HK-2 (cell line): ENCODE measurements around the gene ACTN1.

ENCODE experiments used
- DNase-seq: peaks from one replicate; pipeline ENCODE4 v3.0.0-alpha.2; 2018; ENCODE audit not compliant: unreplicated experiment

The ACTN1 gene

DNA sequence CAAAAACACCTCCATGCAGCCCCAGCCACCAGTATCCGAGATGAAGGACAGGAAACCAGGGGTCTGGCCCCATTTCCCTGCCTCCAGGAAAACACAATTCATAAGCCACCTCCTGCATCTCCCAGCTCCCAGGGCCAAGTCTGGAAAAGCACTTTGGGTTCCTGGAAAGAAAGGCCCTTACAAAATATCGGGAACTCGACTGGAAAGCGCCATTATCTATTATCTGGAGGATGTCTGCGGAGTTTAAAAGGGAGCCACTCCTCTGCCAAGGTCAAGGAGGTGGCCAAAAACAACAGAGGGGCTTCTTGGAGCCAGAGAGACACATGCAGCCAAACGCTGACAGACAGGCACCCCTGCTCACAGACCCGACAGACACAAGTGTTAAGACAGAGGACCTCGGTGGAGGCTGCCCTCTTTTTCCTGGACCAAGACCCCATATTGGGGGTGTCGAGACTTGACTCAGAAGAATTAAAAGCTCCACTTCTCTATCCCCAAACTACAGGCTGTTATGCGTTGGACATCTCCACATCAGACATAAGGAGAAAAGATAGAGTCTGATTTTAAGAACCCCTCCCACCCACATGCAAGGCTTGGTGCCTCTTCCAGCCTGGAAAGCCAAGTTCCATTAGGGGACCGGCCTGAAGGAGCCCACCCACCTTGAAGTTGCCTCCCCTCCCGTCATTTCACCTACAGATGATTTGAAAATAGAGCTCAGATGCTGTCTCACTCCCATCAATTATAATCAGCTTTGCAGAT lies 9.6 kb downstream of the ACTN1 start:
- no peak for DNase-seq

DNA sequence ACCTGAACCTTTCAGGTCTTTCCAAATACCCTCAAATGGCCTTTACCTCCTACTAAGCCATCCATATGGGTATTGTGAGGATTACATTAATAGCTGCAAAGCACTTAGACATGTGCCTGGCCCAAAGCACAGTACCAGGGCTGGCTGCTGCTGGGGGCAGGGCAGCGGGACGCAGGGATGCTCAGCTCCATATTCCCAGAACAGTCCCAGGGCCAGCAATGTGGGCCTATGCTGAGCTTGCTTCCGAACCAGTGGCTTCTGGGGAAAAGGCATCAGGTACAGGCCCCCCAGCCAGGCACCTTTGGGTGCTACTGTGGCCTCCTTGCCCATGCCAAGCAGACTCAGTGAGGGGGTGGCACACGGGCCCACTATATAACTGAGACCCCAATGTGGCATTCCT lies 10.4 kb downstream of the ACTN1 start:
- DNase-seq: no peak

DNA sequence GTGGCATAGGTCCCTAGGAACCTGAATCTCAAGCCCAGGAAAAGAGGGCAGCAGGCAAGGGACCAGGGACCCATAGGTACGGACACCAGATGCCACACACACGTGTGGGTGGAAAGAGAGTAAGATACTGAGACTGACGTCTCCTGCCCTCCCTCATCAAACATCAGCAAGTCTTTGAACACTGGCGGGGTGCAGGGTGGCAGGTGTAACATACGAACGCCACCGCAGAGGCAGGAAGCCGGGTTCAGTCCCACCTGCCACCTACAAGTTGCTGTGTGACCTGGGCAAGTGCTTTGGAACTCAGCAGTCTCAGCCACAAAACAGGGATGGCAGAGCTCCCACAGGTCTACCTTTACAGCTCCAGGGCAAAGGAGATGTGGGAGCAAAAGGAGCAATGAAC lies 11.1 kb downstream of the ACTN1 start:
- DNase-seq: no peak

DNA sequence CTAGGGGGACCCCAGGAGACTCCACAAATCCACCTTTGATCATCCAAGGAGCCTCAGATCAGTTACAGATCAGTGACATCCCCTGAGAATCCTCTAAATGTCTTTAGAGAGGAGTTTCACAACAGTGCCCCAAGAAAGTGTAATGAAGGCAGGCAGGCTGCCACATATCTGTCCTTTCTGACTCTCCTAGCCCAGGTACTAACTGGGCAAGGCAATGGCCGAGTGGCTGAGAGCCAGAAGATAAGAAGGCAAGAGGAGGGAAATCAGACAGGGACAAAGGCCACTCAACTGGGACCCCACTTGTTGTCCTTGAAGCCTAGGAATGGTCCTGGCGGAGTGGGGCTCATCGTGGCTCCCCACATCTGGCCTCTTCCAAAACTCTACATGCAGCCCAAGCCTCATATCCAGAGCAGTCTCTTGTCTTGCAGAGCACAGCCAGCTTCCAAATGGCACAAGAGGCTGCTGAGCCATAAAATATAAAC lies 11.6 kb downstream of the ACTN1 start:
- no peak for DNase-seq

DNA sequence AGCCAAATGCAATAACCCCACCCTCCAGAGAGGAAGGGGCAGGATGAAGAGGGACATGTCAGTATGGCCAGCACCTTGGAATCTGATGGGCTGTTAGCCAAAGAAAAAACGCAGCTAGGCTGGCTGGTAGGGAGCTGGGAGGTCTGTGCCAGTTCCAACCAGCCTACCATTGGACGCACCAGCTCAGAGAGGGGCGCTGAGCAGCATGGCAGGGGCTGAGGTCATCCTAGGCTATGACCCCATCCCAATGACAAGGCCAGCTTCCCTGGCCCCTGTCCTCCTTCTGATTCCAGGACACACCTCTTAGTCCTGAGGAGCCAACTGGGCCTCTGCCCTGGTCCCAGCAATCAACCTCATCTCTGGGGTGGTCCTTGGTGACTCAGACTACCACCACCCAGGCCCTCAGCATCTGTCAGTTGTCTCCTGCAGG lies 12.2 kb downstream of the ACTN1 start:
- DNase-seq: no peak

DNA sequence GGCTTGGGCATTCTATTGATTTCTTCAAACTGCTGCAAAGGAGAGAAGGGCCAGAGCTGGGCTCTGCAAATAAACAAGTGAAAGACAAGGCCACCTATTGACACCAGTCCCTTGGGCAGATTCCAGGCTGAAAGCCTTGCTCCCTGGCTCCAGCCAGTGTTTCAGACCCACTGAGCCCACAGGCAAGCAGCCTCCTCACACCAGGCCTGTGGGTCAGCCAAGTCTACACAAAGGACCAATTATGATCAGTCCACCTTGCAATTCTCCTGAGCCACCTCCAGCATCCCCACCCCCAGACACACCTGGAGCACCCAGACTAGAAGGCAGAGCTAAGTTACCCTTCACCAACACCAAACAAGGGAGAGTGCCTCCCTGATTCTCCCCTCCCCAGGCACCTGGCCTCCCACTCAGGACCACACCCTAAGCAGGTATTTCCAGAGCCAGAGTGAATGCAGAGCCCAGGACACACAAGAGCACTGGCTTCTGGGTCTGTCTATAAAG lies 13.8 kb downstream of the ACTN1 start:
- DNase-seq: no peak

DNA sequence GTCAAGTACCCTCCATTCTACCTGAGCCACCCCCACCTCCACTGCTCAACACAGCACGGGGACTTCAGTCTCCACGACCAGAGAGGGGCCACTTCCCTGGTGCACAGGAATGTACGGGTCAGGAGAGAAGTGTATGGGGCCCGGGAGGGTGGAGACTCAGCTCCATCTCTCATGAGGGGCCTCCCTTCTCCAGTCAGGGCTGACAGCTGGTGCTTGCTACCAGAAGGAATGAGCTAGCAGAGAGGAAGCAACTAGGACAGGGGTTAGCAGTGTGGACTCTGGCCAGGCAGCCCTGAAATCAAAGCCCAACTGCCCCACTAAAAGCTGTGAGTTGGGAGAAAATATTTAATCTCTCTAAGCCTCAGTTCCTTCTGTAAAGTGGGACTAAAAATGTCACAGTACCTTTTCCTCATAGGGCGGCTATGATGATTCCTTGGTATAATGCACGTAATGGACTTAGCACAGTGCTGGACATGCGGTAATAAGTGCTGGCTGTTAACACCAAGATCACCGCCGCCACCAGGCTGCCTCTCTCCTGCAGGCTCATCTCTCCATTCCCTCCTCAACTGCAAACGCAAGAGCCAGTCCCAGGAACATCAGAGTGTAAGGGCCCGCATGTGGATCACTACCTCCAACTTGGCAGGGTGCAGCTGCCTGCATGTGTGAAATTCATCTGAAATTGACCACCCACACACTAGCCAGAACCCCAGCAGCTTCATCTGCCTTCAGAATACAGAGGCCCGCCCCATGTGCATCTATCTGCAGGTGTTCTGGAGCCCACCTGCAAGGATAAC lies 14.6 kb downstream of the ACTN1 start:
- no peak for DNase-seq

DNA sequence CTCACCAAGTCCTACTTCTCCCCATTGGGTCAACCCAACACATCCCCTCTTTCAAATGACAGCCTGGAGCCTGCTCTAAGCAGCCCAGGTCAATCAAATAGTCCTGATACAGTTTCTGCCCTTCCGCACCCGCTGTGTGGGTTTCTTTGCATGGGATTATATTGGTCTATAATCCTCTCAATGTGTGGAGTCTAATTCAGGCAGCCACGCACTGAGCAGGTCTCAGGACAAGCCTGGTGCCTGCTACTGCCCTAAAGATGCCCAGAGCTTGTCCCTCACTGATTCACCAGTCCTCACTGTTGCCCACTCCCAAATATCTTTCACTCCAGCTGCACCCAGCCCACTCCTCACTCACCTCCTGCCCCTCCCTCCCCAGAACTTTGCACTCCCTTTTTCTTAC lies 16.4 kb downstream of the ACTN1 start:
- DNase-seq: no peak

DNA sequence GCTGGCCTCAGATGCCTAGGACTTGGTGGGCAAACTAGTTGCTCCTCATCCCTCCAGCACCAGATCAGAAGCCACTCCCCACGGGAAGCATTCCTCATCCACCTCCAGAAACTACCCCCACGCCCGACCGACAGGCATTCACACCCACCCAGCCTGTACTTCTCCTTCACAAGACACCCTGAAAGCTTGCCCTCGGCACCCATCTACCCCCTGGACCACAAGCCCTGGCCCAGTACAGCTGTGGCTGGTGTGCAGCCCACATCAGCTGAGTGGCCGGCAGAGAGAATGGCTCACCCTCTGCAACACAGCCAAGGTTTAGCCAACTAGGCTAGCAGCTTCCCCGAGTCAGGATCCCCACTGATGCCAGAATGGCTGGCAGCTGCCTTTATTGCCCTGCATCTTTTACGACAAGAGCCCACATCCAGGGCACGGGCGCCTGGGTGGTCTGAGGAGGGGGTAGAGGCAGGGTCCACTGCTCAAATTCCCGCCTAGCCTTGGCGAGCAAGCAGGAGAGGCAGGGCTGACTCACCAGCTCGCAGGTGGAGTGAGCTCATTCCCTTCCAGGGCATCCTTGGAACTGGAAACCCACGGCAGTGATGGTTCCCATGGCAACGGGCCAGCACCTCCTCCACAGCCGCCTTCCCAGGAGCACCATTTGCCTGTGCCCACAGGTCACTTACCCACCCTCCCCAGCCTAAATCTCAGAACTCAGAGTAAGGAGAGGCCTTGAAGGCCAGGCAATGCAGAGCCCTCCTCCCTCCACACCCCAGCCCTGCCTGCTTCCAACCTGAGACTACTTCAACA lies 17.1 kb downstream of the ACTN1 start:
- DNase-seq: peak; percentile 75

DNA sequence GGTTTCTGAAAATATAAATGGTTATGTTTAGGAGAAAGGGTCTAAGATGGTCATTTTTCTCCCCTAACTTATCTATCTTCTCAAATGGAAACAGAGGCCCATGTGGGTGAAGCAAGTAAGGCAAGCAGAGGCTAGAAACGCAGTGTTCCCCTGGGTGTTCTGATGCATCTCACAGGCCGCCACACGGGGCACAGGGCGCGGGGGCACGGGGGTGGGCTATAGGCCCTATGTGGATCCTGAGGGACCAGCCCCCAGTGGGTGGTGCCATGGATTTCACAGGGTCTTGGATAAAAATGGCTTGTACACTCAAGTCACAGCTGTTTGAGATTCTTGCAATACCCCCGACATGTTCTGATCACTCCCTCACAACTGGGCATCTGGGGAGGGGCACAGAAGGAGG lies 17.7 kb downstream of the ACTN1 start:
- DNase-seq: no peak

DNA sequence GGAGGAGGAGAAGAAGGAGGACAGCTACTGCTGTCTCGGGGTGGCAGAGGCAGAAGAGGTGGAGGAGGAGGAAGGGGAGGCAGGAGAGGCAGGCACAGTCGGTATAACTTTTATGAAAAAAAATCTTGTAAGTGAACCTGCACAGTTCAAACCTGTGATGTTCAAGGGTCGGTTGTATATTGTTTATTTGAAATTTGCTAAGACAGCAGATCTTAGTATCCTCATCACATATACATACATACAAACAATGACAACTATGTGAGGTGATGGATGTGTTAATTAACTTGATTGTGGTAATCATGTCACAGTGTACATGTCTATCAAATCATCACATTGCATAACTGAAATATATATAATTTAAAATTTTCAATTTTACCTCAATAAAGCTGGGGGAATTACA lies 19.0 kb downstream of the ACTN1 start:
- no peak for DNase-seq

DNA sequence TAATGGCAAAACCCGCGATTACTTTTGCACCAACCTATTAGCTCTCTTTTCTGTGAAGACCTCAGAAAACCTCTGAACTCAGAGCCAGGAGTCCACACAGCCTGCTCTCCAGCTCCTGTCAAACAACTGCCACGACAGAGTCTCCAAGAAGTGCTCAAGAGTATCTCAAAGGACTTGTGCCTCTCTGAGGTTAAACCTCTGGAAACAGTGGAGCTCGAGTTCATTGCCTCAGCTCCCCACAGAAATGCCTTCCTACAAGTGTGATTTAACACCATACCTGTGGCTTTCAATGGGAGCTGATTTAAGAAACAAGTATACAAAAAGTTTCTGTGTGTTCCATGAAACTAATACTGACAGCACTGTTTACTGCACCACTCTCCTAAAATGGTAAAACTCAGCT lies 20.1 kb downstream of the ACTN1 start:
- DNase-seq: no peak

DNA sequence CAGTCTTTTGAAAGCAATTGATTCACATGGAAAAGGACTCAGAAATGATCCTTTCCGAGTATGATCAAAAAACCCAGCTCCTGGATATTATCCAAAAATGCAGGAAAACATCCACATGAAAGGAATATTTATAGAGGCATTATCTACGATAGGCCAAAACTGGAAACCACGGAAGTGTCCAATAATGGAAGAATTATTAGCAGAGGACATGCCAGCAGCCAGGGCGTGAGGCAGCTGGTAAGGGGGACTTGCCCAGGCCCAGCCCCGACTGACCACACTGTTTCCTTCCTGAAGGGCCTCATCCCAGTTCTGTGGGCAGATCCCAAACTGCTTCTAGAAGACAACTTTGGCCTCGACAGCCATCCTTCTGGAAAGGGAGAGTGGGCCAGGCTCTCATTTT lies 20.5 kb downstream of the ACTN1 start:
- DNase-seq: no peak

DNA sequence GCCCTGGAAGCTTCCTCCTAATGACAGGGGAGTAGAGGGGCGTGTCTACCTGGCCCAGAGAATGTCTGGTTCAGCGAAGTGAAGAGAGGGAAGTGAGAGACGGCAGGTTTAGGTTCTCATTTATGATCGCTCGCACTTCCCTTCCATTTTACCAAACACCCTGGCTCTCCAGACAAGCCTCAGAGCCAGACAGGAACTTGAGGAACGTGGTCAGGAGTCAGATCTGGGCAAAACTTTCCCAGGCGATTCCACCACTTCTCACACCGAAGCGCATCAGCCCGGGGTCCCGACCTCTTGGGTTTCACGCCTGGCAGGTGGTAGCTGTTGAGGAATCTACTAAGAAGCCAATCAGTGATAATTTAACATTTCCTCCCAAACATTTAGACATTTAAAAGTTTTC lies 21.3 kb downstream of the ACTN1 start:
- no peak for DNase-seq

DNA sequence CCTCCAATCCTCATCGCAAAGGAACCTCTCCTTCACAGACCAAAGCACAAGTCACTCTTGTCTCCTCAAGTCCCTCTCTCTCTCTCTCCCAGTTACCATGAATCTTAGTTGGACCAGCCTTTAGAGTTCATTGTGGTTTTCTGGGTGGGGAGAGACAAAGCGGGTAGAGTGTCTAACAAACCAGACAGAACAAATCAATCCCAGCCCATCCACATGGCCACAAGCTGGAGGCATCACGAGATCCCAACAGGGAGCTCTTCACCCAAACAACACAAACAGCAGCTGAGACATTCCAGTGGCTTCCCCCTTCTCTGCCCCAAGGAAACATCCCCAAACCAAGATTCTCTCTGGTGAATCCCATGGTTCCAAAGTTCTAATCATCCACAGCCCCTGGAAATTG lies 22.4 kb downstream of the ACTN1 start:
- DNase-seq: no peak

DNA sequence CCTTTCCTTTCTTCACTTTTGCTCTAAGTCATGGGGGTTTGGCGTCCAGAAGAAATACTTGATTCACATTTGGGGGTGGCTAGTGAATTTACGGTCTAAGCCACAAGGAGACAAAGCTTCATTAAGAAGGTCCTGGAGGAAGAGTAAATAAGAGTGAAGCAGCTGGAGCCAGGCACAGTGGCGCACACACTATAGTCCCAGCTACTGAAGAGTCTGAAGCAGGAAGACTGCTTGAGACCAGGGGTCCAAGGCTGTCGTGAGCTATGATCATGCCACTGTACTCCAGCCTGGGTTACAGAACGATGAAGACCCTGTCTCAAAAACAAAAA lies 23.3 kb downstream of the ACTN1 start:
- DNase-seq: no peak

DNA sequence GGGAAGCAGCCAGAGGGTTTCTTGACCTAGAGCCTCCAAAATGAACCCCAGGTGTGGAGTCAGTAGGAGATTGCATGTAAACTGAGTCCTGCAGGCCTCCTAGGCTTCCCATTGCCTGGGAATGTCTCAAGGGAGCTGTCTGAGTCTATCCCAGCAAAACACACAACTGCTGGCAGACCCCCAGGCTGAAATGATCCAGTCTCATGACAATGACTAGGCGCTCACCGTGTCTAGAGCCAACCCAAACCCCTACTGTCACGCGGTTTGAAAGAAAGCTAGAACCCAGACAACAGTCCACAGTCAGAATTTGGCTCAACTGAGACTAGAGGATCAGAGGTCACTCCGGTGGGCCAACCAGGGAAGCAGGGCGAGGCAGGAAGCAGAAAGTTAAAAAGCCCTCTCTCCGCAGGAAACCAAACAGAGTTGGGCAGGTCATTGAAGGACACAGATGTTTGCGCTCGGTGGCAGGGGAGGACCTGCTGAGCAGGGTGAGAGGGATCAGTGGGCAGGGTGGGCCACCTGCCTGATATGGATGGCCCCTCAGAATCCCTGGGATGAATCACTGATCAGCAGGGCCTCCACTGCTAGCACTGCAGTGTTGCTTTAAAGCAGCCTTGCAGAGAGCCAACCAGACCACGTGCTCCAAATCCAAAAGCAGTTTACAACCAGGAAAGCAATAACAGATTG lies 23.8 kb downstream of the ACTN1 start:
- DNase-seq: no peak

DNA sequence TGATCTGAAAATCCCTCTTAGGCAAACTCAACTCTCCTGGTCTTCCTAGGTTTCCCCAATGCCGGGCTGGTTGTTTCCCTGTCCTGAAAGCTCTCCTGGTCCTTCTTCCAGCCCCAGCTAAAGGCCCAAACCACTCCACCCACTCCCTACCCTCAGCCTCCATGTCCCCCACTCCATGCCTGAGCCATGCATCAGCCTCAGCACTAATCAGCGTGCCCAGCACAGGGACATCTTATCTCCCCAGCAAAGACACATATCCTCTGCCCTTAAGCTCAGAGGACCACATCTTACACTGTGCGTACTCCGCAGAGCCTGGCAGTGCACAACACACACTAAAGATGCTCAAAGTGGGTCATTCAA lies 25.9 kb downstream of the ACTN1 start:
- no peak for DNase-seq

DNA sequence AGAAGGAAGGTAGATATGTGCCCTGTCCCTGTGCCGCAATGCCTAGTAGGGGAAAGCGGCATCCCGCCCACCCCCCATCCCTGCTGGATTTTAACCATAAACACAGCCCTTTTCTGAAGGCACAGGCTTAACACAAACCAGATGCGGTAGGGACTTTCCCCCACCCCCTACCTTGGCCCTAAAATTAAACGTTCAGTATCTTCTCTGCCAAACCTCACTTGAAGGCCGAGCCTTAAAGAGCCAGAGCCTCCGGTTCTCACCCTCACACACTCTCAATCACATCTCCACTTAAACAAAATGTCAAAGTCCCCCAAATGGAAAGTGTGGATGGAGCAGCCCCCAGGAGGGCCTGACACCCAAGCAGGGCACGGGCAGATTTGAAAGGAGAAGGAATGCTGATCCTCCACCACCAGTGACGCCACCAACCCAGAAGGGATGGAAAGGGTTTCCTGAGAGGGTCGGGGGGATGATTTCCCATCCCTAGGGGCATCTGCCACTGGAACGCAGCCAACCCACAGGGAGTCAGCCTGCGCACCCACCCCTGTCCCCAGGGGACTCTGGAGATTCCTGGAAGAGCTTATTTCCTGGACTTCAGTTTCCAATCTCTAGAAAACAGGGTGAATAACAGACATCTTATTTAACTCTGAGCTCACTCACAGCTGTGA lies 26.4 kb downstream of the ACTN1 start:
- DNase-seq: no peak

DNA sequence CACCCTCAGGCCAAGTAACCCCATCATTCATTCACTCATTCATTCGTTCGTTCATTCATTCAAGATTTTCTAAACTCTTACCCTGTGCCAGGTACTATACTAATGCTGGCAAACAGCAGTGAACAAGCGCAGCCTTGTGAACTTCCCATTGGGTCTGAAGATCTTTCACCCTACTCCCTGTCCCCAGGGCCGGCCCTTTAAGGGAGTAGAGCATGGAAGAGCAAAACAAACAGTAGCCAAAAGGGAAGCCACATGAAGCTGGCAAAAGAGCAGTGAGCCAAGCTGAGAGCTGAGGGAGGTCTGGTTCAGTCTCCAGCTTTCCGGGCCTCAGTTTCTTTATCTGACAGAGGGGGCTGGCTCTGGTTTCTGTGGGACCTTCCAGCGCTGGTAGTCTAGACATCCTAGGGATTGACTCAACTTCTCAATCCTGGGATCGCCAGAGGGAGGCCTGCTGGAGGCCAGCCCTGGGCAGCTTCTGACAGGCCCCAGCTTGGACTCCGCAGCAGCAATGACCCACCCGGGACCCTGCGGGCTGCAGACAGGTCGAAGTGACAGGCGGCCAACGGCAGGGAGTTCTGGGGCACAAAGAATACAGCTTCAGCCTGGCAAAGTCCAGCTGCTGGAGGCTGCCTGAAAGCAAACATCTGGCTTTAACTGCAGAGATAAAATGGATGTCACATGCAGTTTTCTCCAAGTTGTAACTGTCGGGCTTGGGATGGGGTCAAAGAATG lies 27.1 kb downstream of the ACTN1 start:
- DNase-seq: no peak
